ENCODE measurements around the gene GFI1. TPM values are rescaled to one million over a fixed set of nuclear protein-coding genes. Genes with fewer than 3 reads are reported as not detected.

GFI1 gene
- total and polyA plus RNA-seq, 2 donors (not counting 3 experiments of a cell fraction or from before 2014, with no cell fraction given) = 0.11 to 0.22 TPM

DNA sequence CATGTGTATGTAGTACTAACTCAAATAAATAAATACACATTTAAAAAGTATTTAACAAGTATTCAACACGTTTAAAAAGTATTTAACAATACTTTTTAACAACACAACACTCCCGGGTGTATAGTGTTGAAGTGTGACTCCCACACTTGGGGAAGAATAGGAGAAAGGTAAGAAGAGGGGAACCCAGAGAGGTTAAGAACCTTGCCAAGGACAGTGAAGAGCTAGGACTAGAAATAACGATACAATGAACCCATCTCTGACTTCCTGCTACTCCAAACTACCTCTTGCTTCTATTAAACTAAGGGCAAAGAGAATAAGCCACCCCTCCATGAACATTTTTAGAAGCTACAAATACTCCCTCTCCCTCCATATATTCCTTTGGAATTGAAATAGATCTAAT lies 1.7 kb upstream of the GFI1 start:
- H3K4me1 ChIP-seq (ENCODE audit: control insufficient read depth, extremely low read depth, insufficient read depth, low read length) = peaks cover 28% of the 10 kb centered on the region
- no peak overlapping the region for H3K9ac ChIP-seq (replicated peaks; ENCODE audit: extremely low read depth, insufficient read depth, low read length)
- no peaks in the 10 kb centered on the region for H4K20me1 ChIP-seq (replicated peaks; ENCODE audit: control insufficient read depth, extremely low read depth, insufficient read depth, low read length)
- no peaks in the 10 kb centered on the region for H3K9me3 ChIP-seq (replicated peaks; ENCODE audit: control insufficient read depth, insufficient read depth, low read length)
- H3K9me1 ChIP-seq (replicated peaks; ENCODE audit: control insufficient read depth, extremely low read depth, insufficient read depth, low read length) = no peaks in the 10 kb centered on the region
- H3K36me3 ChIP-seq (ENCODE audit: control insufficient read depth in 2 of 2, extremely low read depth in 1 of 2, insufficient read depth in 2 of 2, low read length in 2 of 2) = no peaks in the 10 kb centered on the region
- POLR2A ChIA-PET = no interaction called here
- dilution Hi-C loops (cut with MboI; ENCODE audit: extremely low pct_ligation_motif_present, low sequenced_read_pairs) = no loop called here
- H3K27ac ChIP-seq (ENCODE audit: insufficient read depth, low read depth, low read length) = no peak overlapping the region
- peaks cover 32 to 57% of the 10 kb centered on the region in 2 experiments for H3K27me3 ChIP-seq (ENCODE audit: control insufficient read depth in 2 of 2, insufficient read depth in 2 of 2, low read length in 2 of 2)
- TF ChIP-seq MYC (IDR thresholded peaks at IDR 0.05; ENCODE audit: low read depth, low read length) = no peak
- TF ChIP-seq CTCF (IDR thresholded peaks at IDR 0.05; ENCODE audit: extremely low read depth in 1 of 2, insufficient read depth in 1 of 2, low read depth in 1 of 2, low read length in 2 of 2) = no peak
- no peak for TF ChIP-seq GATA2 (IDR thresholded peaks at IDR 0.05; ENCODE audit: insufficient read depth, insufficient read length, low read depth, low read length)
- TF ChIP-seq EZH2 (IDR thresholded peaks at IDR 0.05; ENCODE audit: borderline replicate concordance, low read depth, low read length, severe bottlenecking) = no peak
- TF ChIP-seq POLR2A (IDR thresholded peaks at IDR 0.05; ENCODE audit: low read depth, low read length) = no peak
- TF ChIP-seq JUN (IDR thresholded peaks at IDR 0.05; ENCODE audit: borderline replicate concordance, insufficient read depth, insufficient read length, low read depth) = no peak
- TF ChIP-seq MAX (IDR thresholded peaks at IDR 0.05; ENCODE audit: insufficient read depth, insufficient read length) = no peak
- TF ChIP-seq FOS (IDR thresholded peaks at IDR 0.05; ENCODE audit: borderline replicate concordance, insufficient read depth, low read length) = no peak
- BruUV-seq (replicated peaks) = no TSS peak
- no peaks in the 10 kb centered on the region for H3K79me2 ChIP-seq (ENCODE audit: control insufficient read depth, insufficient read depth, low read length)
- H3K4me2 ChIP-seq (ENCODE audit: insufficient read depth, low read length) = no peak overlapping the region
- CTCF ChIA-PET = interaction anchor here (0.7 to 1.5 kb wide), 2 partner anchors 11 to 178 kb away, joined by 4 to 5 read pairs; no protein-coding TSS in a partner anchor
- intact Hi-C loops (cut with micrococcal nuclease) = no loop called here
- H3K4me3 ChIP-seq (replicated peaks in 1 of 3; ENCODE audit: insufficient read depth in 1 of 3, low read depth in 1 of 3, low read length in 3 of 3) = no peak overlapping the region
- H2AFZ ChIP-seq (ENCODE audit: low read depth, low read length) = no peak overlapping the region
- DNase-seq (ENCODE audit: low read depth, low spot score) = no peak
- FAIRE-seq = no peak
